Myocyte (in vitro differentiated cells): Measurements from ENCODE around the gene ADGRA3. TPM values are rescaled to one million over a fixed set of nuclear protein-coding genes. Genes with fewer than 3 reads are reported as not detected.
"Not testable (repeated sequence)": the region's sequence is repeated elsewhere in the genome, so short reads cannot be mapped to it uniquely, and the experiment has no call there.

Experiments
- DNase-seq: peaks from one replicate; pipeline ENCODE4 v3.0.0-alpha.2; 2012; ENCODE audit warnings: low read depth
- total RNA-seq: library from RNA; depleted of rRNA; stranded (reverse); fragments of >200 nt; gene quantifications from 2 replicates; pipeline ENCODE4 v1.2.3, GENCODE V29; 2014

Gene ADGRA3
- total RNA-seq, 1 donor from 2014 or later: 53.2 TPM

GRCh38 chr4:22384154-22384553 lies 131.7 kb downstream of the ADGRA3 start:
- DNase-seq: no peak

- DNase-seq: not testable (repeated sequence)
Measured at GRCh38 chr4:22382216-22382615, 133.7 kb downstream of the ADGRA3 start.

GRCh38 chr4:22372986-22373385 lies 142.9 kb downstream of the ADGRA3 start:
- no peak for DNase-seq

GRCh38 chr4:22369901-22370562 lies 145.8 kb downstream of the ADGRA3 start:
- DNase-seq: no peak

- no peak for DNase-seq
Measured at GRCh38 chr4:22363787-22364186, 152.1 kb downstream of the ADGRA3 start.

- DNase-seq: no peak
Measured at GRCh38 chr4:22363036-22363435, 152.8 kb downstream of the ADGRA3 start.

- DNase-seq: peak; percentile 46
Measured at GRCh38 chr4:22356987-22357596, 158.8 kb downstream of the ADGRA3 start.

GRCh38 chr4:22348410-22348809 lies 167.5 kb downstream of the ADGRA3 start:
- no peak for DNase-seq

- DNase-seq: peak; percentile 36
Measured at GRCh38 chr4:22345678-22346077, 170.2 kb downstream of the ADGRA3 start.

- DNase-seq: no peak
Measured at GRCh38 chr4:22345055-22345454, 170.8 kb downstream of the ADGRA3 start.

- DNase-seq: no peak
Measured at GRCh38 chr4:22343606-22344005, 172.3 kb downstream of the ADGRA3 start.

GRCh38 chr4:22339491-22339890 lies 176.4 kb downstream of the ADGRA3 start:
- no peak for DNase-seq

GRCh38 chr4:22338796-22339195 lies 177.1 kb downstream of the ADGRA3 start:
- no peak for DNase-seq

Other genes with a start within 250 kb of the ADGRA3 start
- not detected in 2 replicates for gene GBA3, start 176.9 kb upstream of the ADGRA3 start, total RNA-seq